Measurements from ENCODE around the gene RNF144A. TPM values are rescaled to one million over a fixed set of nuclear protein-coding genes. Genes with fewer than 3 reads are reported as not detected.

RNF144A gene
- total RNA-seq, 2 experiments from 2014 or later: 49.0 to 50.6 TPM

DNA sequence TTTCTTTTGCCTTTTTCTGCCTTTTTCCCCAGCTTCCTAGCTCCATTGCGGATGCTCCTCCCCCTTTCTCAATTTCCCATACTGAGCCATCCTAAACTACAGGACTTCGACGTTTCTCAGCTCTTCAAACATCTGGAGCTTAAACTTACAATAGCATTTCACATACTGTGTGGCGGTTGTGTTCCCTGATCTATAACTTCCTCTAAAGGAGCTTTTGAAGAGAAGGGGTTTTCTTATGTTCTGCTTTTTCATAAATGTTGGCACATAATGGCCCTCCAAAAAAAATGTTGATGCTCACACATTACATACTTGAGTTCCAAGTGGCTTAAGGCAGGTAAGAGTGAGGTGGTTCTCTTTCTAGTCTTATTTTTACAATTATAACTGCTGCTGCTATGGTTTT, 87.4 kb downstream of the RNF144A start:
- H3K9me3 Mint-ChIP-seq: no peaks in the 10 kb centered on the region
- intact Hi-C loops (cut with micrococcal nuclease): no loop called here
- peaks cover 18% of the 10 kb centered on the region for H3K4me1 Mint-ChIP-seq (ENCODE audit: low read depth)
- no peak for DNase-seq
- CTCF ChIA-PET: interaction anchor here (1.0 kb wide), 1 partner anchor 110 kb away, joined by 3 read pairs; no protein-coding TSS in a partner anchor
- H3K4me3 Mint-ChIP-seq: no peak overlapping the region
- H3K36me3 Mint-ChIP-seq (ENCODE audit: low read depth): peaks cover 4% of the 10 kb centered on the region
- no peak overlapping the region for H3K27ac Mint-ChIP-seq
- H3K27me3 Mint-ChIP-seq (ENCODE audit: low read depth): no peaks in the 10 kb centered on the region

DNA sequence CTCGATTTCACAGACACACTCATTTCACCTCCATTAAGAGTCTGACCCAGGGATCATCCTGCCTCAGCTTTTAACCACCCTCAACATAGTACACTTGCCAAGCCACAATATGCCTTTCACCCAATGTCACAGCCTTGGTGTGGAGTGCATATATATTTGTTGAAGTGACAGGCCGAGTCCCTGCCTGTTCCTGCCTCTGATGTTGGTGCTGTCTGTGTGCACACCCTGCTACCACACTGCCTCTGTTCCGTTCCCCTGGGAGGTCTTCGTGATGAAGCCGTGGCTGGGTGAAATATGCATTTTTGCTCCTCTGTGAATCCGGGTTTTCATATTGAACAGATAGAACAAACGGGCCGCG, 90.3 kb downstream of the RNF144A start:
- Mint-ChIP-seq H3K4me3 (no peak overlapping the region), H3K27me3 (ENCODE audit: low read depth) (no peaks in the 10 kb centered on the region), H3K9me3 (no peaks in the 10 kb centered on the region), H3K4me1 (ENCODE audit: low read depth) (peaks cover 34% of the 10 kb centered on the region), H3K36me3 (ENCODE audit: low read depth) (peaks cover 4% of the 10 kb centered on the region), H3K27ac (no peak overlapping the region)
- no peak for DNase-seq
- CTCF ChIA-PET: no interaction called here
- intact Hi-C loops (cut with micrococcal nuclease): no loop called here

DNA sequence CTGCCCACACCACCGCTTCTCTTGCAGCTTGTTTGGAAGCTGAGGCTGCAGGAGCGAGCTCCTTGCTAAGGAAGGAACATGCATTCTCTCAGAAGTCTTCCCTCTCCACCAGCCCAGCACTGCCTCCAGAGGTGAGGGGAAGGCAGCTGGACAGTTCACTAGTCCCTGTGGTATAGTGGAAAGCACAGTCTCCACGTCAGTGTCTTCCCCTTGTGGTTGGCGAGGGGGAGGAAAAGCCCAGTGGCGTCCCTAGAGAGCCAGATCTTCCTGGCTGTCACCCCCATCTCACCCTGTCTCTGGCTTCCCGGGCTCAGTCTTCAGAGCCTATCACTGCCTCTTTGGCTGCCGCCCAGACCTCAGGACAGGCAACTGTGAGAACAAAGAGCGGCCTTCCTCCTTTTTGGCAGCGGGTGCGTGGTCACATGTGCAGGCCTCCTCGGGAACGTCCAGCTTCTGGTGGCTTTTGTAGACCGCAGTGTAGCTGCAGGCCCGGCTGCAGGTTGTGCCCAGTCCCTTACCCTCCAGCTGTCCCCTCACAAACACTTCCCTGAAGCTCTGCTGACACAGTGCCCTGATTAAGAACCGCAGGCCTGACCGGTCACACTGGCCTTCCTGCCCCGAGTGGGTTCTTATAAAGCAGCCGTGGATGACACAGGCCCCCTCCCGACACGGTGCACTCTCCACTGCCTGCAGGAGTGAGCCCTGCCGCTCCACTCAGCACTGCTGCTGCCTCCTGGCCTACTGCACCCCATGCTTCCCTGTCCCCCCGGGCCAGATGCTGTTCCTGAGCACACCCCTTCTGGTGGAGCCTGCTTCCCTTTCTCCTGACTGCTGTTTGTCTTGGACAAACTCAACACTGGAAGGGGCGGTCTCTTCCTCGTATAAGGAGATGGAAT, 90.9 kb downstream of the RNF144A start:
- DNase-seq: no peak
- CTCF ChIA-PET: no interaction called here
- H3K27ac Mint-ChIP-seq: no peak overlapping the region
- peaks cover 4% of the 10 kb centered on the region for H3K36me3 Mint-ChIP-seq (ENCODE audit: low read depth)
- H3K9me3 Mint-ChIP-seq: no peaks in the 10 kb centered on the region
- no peak overlapping the region for H3K4me3 Mint-ChIP-seq
- H3K4me1 Mint-ChIP-seq (ENCODE audit: low read depth): peaks cover 40% of the 10 kb centered on the region
- H3K27me3 Mint-ChIP-seq (ENCODE audit: low read depth): no peaks in the 10 kb centered on the region
- intact Hi-C loops (cut with micrococcal nuclease): no loop called here

DNA sequence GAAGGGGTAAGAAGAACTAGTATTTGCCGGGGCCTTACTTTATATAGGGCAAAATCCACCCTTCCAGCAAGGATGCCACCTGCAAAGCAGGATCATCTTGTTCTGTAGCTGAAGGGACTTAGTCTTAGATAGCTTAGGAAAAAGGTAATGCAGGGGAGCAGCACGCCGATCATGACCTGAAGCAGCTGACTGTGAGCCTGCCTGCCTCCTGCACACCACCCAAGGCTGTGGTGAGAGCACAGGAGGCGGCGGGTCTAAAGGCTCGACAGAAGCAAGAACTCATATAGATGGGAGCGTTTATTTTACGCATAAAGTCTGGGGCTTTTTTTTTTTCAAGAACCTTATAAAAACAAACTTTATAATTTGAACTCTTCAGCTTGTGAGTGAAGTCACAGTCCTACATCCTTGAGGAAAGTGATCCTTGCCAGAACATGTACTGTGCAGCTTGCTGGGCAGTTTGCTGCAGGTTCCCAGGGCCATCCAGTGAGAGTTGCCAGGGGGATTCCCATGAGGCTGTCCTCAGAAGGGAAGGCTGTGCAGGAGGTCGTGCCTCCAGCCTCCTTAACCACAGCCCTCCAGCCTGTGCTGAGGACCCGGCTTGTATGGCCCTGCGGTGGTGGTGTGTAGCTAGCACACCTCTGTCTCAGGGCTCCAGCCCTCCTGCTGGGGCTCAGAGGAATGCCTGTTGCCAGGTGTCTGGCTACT, 92.1 kb downstream of the RNF144A start:
- H3K4me1 Mint-ChIP-seq (ENCODE audit: low read depth): peaks cover 50% of the 10 kb centered on the region
- CTCF ChIA-PET: interaction anchor here (1.1 to 1.2 kb wide), 2 partner anchors 92 to 112 kb away, joined by 3 to 5 read pairs; no protein-coding TSS in a partner anchor
- H3K27ac Mint-ChIP-seq: no peak overlapping the region
- no peak for DNase-seq
- intact Hi-C loops (cut with micrococcal nuclease): no loop called here
- H3K27me3 Mint-ChIP-seq (ENCODE audit: low read depth): no peaks in the 10 kb centered on the region
- H3K4me3 Mint-ChIP-seq: no peak overlapping the region
- no peaks in the 10 kb centered on the region for H3K9me3 Mint-ChIP-seq
- peaks cover 5% of the 10 kb centered on the region for H3K36me3 Mint-ChIP-seq (ENCODE audit: low read depth)

DNA sequence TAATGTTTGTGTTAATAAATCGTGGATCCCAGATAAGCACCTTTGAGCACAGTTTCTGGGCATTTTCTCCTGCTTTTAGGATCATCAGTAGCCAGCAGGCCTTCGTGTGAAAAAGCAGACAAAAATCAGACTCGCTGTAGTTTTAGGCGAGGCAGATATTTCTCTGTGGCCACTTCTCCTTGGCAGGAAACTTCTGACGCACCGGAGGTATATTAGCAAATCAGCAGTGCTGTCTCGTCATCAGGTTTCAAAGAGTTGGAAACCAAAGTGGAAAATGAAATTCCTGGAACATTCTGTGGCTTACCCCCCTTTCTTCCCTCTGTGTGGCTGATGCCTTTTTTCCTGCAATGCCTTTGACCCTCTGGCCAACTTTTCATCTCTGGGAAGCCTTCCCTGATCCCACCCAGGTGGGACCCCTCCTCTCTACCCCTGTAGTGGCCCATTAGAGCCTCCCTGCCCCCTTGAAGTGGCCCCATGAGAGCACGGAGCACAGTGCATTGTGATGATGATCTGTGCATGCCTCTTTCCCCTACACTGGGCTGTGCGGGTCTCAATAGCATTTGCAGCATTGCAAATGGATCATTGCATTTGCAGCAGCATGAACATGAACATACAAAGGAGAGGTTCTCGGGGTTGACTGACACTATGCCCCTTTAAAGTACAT, 93.3 kb downstream of the RNF144A start:
- Mint-ChIP-seq H3K4me1 (ENCODE audit: low read depth) (peaks cover 51% of the 10 kb centered on the region), H3K27ac (no peak overlapping the region), H3K4me3 (no peak overlapping the region), H3K9me3 (no peaks in the 10 kb centered on the region), H3K27me3 (ENCODE audit: low read depth) (no peaks in the 10 kb centered on the region), H3K36me3 (ENCODE audit: low read depth) (peaks cover 11% of the 10 kb centered on the region)
- DNase-seq: no peak
- CTCF ChIA-PET: no interaction called here
- intact Hi-C loops (cut with micrococcal nuclease): no loop called here

DNA sequence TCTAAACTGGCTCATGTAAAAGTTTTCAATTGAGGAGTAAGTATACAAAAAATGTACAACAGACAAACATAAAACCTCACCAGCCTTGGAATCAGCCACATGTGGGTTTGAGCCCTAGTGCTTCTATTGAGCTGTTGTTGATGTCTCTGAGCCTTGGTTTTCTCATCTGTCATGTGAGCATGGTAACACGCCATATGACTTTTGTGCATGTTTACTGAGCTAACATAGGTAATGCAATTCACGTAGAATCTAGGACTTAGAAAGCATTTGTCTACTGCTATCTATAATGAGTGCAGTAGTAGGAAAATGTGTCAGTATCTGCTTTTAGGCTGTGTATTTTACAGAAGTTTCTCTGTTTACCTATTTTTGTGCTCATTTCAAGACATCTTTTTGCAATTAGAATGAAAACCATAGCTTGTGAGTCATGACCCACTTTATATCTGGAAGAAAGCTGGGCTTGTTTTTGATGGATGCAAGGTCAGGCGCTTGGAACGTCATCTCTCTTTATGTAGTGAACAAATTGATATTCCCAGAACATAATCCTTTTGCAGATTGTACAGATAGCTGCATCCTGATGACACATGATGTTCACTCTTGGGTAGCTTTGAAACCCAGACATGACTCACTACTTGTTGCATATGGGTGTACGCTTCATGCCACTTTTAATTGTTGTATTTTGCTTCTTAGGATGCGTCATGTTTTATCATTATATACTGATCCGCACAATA, 94.3 kb downstream of the RNF144A start:
- Mint-ChIP-seq H3K9me3 (no peaks in the 10 kb centered on the region), H3K4me3 (no peak overlapping the region)
- intact Hi-C loops (cut with micrococcal nuclease): loop anchor here (2.0 kb wide), 1 partner anchor 95 kb away; the partner anchor contains the start of gene RNF144A

DNA sequence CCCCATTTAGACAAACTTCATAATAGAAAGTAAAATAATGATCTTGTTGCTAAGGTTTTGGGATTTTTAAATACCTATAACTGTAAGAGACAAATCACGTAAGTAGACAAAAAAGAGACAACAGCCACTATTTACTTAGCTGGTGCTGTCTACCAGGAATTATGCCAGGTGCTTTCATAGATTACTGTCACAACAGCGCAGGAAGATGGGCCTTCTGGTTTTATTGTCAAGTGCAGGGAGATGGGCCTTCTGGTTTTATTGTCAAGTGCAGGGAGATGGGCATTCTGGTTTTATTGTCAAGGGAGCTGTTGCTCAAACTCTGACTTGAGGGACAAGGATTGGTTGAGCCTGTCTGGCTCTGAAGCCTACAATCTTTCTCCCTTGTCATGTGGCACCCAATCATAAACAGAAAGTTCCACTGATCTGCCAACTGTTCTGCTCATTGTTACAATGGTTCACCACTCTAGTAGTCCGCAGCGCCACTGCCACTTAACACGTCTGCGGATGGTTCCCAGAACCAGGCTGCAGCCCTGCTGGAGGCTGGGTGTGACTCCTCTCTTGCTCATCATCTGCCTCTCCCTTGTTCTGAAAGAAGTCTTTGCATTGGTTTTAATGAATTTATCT, 95.0 kb downstream of the RNF144A start:
- Mint-ChIP-seq H3K27me3 (ENCODE audit: low read depth) (no peaks in the 10 kb centered on the region), H3K27ac (peak overlapping the region; percentile 25), H3K4me3 (no peak overlapping the region), H3K4me1 (ENCODE audit: low read depth) (peaks cover 47% of the 10 kb centered on the region), H3K9me3 (no peaks in the 10 kb centered on the region), H3K36me3 (ENCODE audit: low read depth) (peaks cover 8% of the 10 kb centered on the region)
- DNase-seq: peak; percentile 20
- CTCF ChIA-PET: interaction anchor here (0.6 to 3.4 kb wide), 3 partner anchors 116 to 1768 kb away, joined by 3 to 36 read pairs (median 4); no protein-coding TSS in a partner anchor
- intact Hi-C loops (cut with micrococcal nuclease): loop anchor here (2.0 kb wide), 1 partner anchor 95 kb away; the partner anchor contains the start of gene RNF144A

More for the DNA sequence above, 94.3 kb downstream of the RNF144A start:
- no peak for DNase-seq
- CTCF ChIA-PET: interaction anchor here (0.9 to 1.0 kb wide), 2 partner anchors 33 to 185 kb away, joined by 3 to 4 read pairs; no protein-coding TSS in a partner anchor
- Mint-ChIP-seq H3K27ac (no peak overlapping the region), H3K4me1 (ENCODE audit: low read depth) (peaks cover 51% of the 10 kb centered on the region), H3K36me3 (ENCODE audit: low read depth) (peaks cover 10% of the 10 kb centered on the region), H3K27me3 (ENCODE audit: low read depth) (no peaks in the 10 kb centered on the region)

DNA sequence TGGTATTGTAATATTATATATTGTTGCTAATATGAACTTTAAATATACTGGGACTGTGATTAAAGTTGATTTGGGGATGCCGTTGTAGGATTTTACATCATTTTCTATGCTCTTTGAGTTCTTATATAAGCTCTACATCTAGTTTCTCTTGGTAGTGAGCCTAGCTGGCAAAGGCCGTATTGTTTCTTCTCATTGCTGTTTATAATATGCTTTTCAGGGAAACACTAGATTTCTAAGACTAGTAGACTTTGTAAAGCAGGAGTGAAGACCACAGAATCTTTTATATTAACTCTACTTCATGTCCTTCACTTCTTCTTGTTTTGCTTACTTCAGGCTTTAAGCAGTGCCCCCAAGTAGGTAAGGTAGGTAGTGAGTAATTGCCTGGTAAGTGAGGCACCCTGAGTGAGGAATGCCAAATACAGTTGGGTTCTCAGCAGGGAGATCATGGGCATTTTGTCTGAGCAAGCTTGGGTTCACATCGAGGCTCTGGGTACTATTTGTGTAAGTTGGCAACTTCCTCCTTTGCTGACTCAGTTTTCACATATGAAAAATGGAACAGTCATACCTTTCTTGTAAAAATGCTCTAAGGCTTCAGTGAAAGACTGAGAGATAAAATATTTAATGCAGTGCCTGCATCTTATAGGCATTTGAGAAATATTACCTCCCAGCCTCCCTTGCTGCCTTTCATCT, 96.4 kb downstream of the RNF144A start:
- no peaks in the 10 kb centered on the region for H3K27me3 Mint-ChIP-seq (ENCODE audit: low read depth)
- H3K4me3 Mint-ChIP-seq: no peak overlapping the region
- intact Hi-C loops (cut with micrococcal nuclease): loop anchor here (1.0 to 2.0 kb wide), 2 partner anchors 97 to 116 kb away; partner anchors contain the start of gene RNF144A
- DNase-seq: peak; percentile 28
- H3K27ac Mint-ChIP-seq: peak overlapping the region; percentile 72
- CTCF ChIA-PET: interaction anchor here (0.6 to 3.4 kb wide), 16 partner anchors 9 to 186 kb away, joined by 3 to 36 read pairs (median 3); partner anchors contain the start of gene RNF144A
- H3K4me1 Mint-ChIP-seq (ENCODE audit: low read depth): peaks cover 42% of the 10 kb centered on the region
- H3K36me3 Mint-ChIP-seq (ENCODE audit: low read depth): peaks cover 10% of the 10 kb centered on the region
- H3K9me3 Mint-ChIP-seq: no peaks in the 10 kb centered on the region

DNA sequence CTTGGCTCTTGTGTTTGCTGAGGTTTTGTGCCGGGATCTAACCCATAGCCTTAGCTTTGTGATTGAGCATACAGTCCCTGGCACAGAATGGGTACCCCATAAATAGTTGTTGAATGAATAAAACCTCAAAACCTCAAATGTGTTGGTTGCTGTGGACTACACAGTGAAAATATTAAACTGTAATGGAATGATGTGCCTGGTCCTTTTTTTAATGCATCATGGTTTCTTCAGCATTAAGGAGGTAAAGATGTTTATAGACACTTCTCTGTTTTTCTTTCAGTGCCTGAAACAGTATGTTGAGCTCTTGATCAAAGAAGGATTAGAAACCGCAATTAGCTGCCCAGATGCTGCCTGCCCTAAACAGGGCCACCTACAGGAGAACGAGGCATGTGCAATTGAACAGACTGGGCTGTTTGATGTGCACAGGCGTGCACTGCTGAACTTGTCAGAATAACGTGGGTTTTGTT, 97.0 kb downstream of the RNF144A start:
- H3K4me1 Mint-ChIP-seq (ENCODE audit: low read depth): peaks cover 41% of the 10 kb centered on the region
- H3K27ac Mint-ChIP-seq: peak overlapping the region; percentile 44
- no peak overlapping the region for H3K4me3 Mint-ChIP-seq
- no peaks in the 10 kb centered on the region for H3K27me3 Mint-ChIP-seq (ENCODE audit: low read depth)
- CTCF ChIA-PET: interaction anchor here (0.6 to 3.4 kb wide), 19 partner anchors 9 to 187 kb away, joined by 3 to 36 read pairs (median 3); partner anchors contain the start of gene RNF144A
- H3K36me3 Mint-ChIP-seq (ENCODE audit: low read depth): peaks cover 11% of the 10 kb centered on the region
- H3K9me3 Mint-ChIP-seq: no peaks in the 10 kb centered on the region
- peak; percentile 42 for DNase-seq
- intact Hi-C loops (cut with micrococcal nuclease): loop anchor here (1.0 kb wide), 1 partner anchor 117 kb away; no protein-coding TSS in a partner anchor

DNA sequence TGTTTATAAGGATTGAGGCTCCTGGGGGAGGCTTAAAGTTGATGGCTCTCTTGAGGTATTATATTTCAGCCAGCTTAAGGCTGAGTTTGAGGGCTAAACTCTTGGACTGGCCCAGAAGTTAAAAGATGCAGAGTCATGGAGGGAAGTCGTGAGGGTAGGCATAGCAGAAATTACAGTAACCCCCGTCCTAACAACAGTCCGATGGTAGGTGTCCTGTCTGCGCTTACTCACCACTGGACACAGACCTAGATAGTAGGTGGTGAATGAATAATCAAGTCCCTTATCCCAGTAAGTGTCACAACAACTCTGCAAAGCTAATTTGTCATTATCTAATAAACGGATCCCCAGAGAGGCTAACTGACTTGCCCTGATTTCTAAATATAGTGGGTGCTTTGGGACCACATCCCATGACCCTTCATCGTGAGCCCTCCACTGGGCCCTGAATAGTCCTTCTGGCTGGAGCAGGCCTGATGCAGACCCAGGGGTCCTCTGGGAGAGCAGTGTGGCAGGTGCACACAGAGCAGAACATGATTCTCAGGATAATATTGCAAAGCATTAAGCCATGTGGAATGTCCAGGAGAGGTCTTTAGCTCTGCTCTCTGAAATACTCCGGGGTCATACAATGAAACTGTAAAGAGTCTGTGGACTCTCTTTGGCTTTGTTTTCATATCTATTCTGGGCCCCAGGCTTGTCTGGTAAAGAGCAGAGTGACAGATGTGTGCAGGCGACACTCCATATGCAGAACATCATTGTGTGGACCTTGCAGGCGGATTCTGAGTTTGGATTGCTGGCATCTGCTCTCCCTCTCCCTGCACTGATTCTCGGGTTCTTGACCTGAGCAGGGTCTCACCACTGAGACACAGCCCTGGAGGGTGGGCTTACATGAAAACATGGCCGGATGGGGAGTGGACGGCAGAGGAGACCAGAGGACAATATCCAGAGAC, 98.1 kb downstream of the RNF144A start:
- intact Hi-C loops (cut with micrococcal nuclease): no loop called here
- Mint-ChIP-seq H3K36me3 (ENCODE audit: low read depth) (peaks cover 13% of the 10 kb centered on the region), H3K4me3 (no peak overlapping the region), H3K27me3 (ENCODE audit: low read depth) (no peaks in the 10 kb centered on the region), H3K4me1 (ENCODE audit: low read depth) (peaks cover 38% of the 10 kb centered on the region), H3K27ac (peak overlapping the region; percentile 44), H3K9me3 (no peaks in the 10 kb centered on the region)
- no peak for DNase-seq
- CTCF ChIA-PET: interaction anchor here (0.7 to 3.4 kb wide), 14 partner anchors 8 to 188 kb away, joined by 3 to 36 read pairs (median 3); no protein-coding TSS in a partner anchor
